Measurements from ENCODE around the gene KIF19. TPM values are rescaled to one million over a fixed set of nuclear protein-coding genes. Genes with fewer than 3 reads are reported as not detected.
A peak's percentile ranks its signal among the peaks of the same experiment; 100 is the strongest.

Gene KIF19
- total and polyA plus RNA-seq, 2 experiments from 2014 or later, result not detected

- TF ChIP-seq EZH2 (IDR thresholded peaks at IDR 0.05; ENCODE audit: insufficient read depth, poor library complexity, severe bottlenecking) (no peak), EZH2phosphoT487 (IDR thresholded peaks at IDR 0.05; ENCODE audit: insufficient read depth, low read depth) (no peak)
- no peak within 1 kb of the TSS for H3K4me2 ChIP-seq (ENCODE audit: unreplicated experiment)
- in situ Hi-C loops (cut with MboI), result no loop called here
- no peaks in the 10 kb centered on the region for H3K79me2 ChIP-seq (ENCODE audit: insufficient read depth)
- H2AFZ ChIP-seq, result no peak within 1 kb of the TSS
- H3K4me3 ChIP-seq, result no peak within 1 kb of the TSS
- H3K4me1 ChIP-seq (ENCODE audit: insufficient read depth), result no peaks in the 10 kb centered on the region
- H3K9me3 ChIP-seq (ENCODE audit: low read depth), result no peaks in the 10 kb centered on the region
- no peaks in the 10 kb centered on the region for H3K36me3 ChIP-seq (ENCODE audit: low read depth)
- no peaks in the 10 kb centered on the region for H4K20me1 ChIP-seq (ENCODE audit: insufficient read depth)
- 49 to 53% methylated on average over 5 of the region's 5 CpGs for WGBS, 2 experiments (ENCODE audit: low coverage in 1 of 2, low lambda C conversion rate in 2 of 2, missing lambda C conversion rate in 2 of 2)
- no peaks in the 10 kb centered on the region for H3F3A ChIP-seq (ENCODE audit: insufficient read depth)
- no peaks in the 10 kb centered on the region for H3K9me2 ChIP-seq (ENCODE audit: insufficient read depth)
- no peak within 1 kb of the TSS for H3K27ac ChIP-seq
- no peaks in the 10 kb centered on the region for H3K27me3 ChIP-seq (replicated peaks; ENCODE audit: insufficient read depth)
- no peak within 1 kb of the TSS for H3K9ac ChIP-seq
- no peak for DNase-seq
Measured at GRCh38 chr17:74367206-74367605, 41.2 kb downstream of the KIF19 start, which contains the start of gene GPR142. TSS of gene GPR142 (plus strand) at chr17:74367506. CDS start at chr17:74369541, 2,035 bp downstream.

- no peaks in the 10 kb centered on the region for H4K20me1 ChIP-seq (ENCODE audit: insufficient read depth)
- no peak overlapping the region for H3K4me3 ChIP-seq
- H2AFZ ChIP-seq, result no peak overlapping the region
Measured at GRCh38 chr17:74368341-74369081, 42.5 kb downstream of the KIF19 start.

GRCh38 chr17:74369221-74369620 lies 43.2 kb downstream of the KIF19 start:
- Histone ChIP-seq H4K20me1 (ENCODE audit: insufficient read depth) (no peaks in the 10 kb centered on the region), H2AFZ (no peak overlapping the region), H3K9me2 (ENCODE audit: insufficient read depth) (no peaks in the 10 kb centered on the region), H3K9ac (no peak overlapping the region), H3K27ac (no peak overlapping the region), H3K4me2 (ENCODE audit: unreplicated experiment) (no peak overlapping the region), H3F3A (ENCODE audit: insufficient read depth) (no peaks in the 10 kb centered on the region), H3K4me3 (no peak overlapping the region), H3K4me1 (ENCODE audit: insufficient read depth) (no peaks in the 10 kb centered on the region), H3K27me3 (replicated peaks; ENCODE audit: insufficient read depth) (no peaks in the 10 kb centered on the region; the same call in 1 of the 2 replicates), H3K79me2 (ENCODE audit: insufficient read depth) (no peaks in the 10 kb centered on the region), H3K36me3 (ENCODE audit: low read depth) (no peaks in the 10 kb centered on the region), H3K9me3 (ENCODE audit: low read depth) (no peaks in the 10 kb centered on the region)
- TF ChIP-seq EZH2 (IDR thresholded peaks at IDR 0.05; ENCODE audit: insufficient read depth, poor library complexity, severe bottlenecking) (no peak), EZH2phosphoT487 (IDR thresholded peaks at IDR 0.05; ENCODE audit: insufficient read depth, low read depth) (no peak)
- WGBS, 2 experiments (ENCODE audit: low coverage in 1 of 2, low lambda C conversion rate in 2 of 2, missing lambda C conversion rate in 2 of 2), result 14 to 23% methylated on average over 10 of the region's 10 CpGs
- in situ Hi-C loops (cut with MboI), result no loop called here
- DNase-seq, result no peak

More at GRCh38 chr17:74368341-74369081, 42.5 kb downstream of the KIF19 start:
- 33 to 34% methylated on average over 12 to 14 of the region's 14 CpGs for WGBS, 2 experiments (ENCODE audit: low coverage in 1 of 2, low lambda C conversion rate in 2 of 2, missing lambda C conversion rate in 2 of 2)
- no peaks in the 10 kb centered on the region for H3K27me3 ChIP-seq (replicated peaks; ENCODE audit: insufficient read depth)
- H3K27ac ChIP-seq, result no peak overlapping the region
- H3K9me3 ChIP-seq (ENCODE audit: low read depth), result no peaks in the 10 kb centered on the region
- H3K9me2 ChIP-seq (ENCODE audit: insufficient read depth), result no peaks in the 10 kb centered on the region
- peak; percentile 77 for DNase-seq
- no peak overlapping the region for H3K9ac ChIP-seq
- H3K4me1 ChIP-seq (ENCODE audit: insufficient read depth), result no peaks in the 10 kb centered on the region
- no peak overlapping the region for H3K4me2 ChIP-seq (ENCODE audit: unreplicated experiment)
- in situ Hi-C loops (cut with MboI), result no loop called here
- no peaks in the 10 kb centered on the region for H3F3A ChIP-seq (ENCODE audit: insufficient read depth)
- H3K79me2 ChIP-seq (ENCODE audit: insufficient read depth), result no peaks in the 10 kb centered on the region
- H3K36me3 ChIP-seq (ENCODE audit: low read depth), result no peaks in the 10 kb centered on the region
- no peak for TF ChIP-seq EZH2phosphoT487 (IDR thresholded peaks at IDR 0.05; ENCODE audit: insufficient read depth, low read depth)
- no peak for TF ChIP-seq EZH2 (IDR thresholded peaks at IDR 0.05; ENCODE audit: insufficient read depth, poor library complexity, severe bottlenecking)

- in situ Hi-C loops (cut with MboI), result no loop called here
- no peak overlapping the region for H3K9ac ChIP-seq
Measured at GRCh38 chr17:74369665-74370490, 43.9 kb downstream of the KIF19 start.

More at GRCh38 chr17:74369665-74370490, 43.9 kb downstream of the KIF19 start:
- no peak for TF ChIP-seq EZH2phosphoT487 (IDR thresholded peaks at IDR 0.05; ENCODE audit: insufficient read depth, low read depth)
- no peak for TF ChIP-seq EZH2 (IDR thresholded peaks at IDR 0.05; ENCODE audit: insufficient read depth, poor library complexity, severe bottlenecking)
- Histone ChIP-seq H3K27ac (no peak overlapping the region), H3K9me2 (ENCODE audit: insufficient read depth) (no peaks in the 10 kb centered on the region), H3K4me1 (ENCODE audit: insufficient read depth) (no peaks in the 10 kb centered on the region), H3F3A (ENCODE audit: insufficient read depth) (no peaks in the 10 kb centered on the region), H2AFZ (no peak overlapping the region), H3K4me2 (ENCODE audit: unreplicated experiment) (no peak overlapping the region), H3K79me2 (ENCODE audit: insufficient read depth) (no peaks in the 10 kb centered on the region), H4K20me1 (ENCODE audit: insufficient read depth) (no peaks in the 10 kb centered on the region), H3K4me3 (no peak overlapping the region), H3K36me3 (ENCODE audit: low read depth) (no peaks in the 10 kb centered on the region), H3K27me3 (replicated peaks; ENCODE audit: insufficient read depth) (no peaks in the 10 kb centered on the region; the same call in 1 of the 2 replicates), H3K9me3 (ENCODE audit: low read depth) (no peaks in the 10 kb centered on the region)
- no peak for DNase-seq
- 79 to 84% methylated on average over 14 to 16 of the region's 17 CpGs for WGBS, 2 experiments (ENCODE audit: low coverage in 1 of 2, low lambda C conversion rate in 2 of 2, missing lambda C conversion rate in 2 of 2)

Data from GM23248 (cell line).